ENCODE results near the gene PPP1R36. TPM values are rescaled to one million over a fixed set of nuclear protein-coding genes. Genes with fewer than 3 reads are reported as not detected.

The PPP1R36 gene
- total and polyA plus RNA-seq, 2 of the 13 experiments (the other 11 are each of a cell fraction or from before 2014, with no cell fraction given) = 0.11 to 0.17 TPM

GRCh38 chr14:64504897-64505794 lies 44.6 kb upstream of the PPP1R36 start (continued):
- TF ChIP-seq ZBTB4 (CRISPR knock-in tag; IDR thresholded peaks at IDR 0.05; ENCODE audit: borderline replicate concordance) (no peak), SMARCC2 (IDR thresholded peaks at IDR 0.05) (no peak), ZSCAN5A (CRISPR knock-in tag; IDR thresholded peaks at IDR 0.05; ENCODE audit: borderline replicate concordance) (no peak), SPEN (CRISPR knock-in tag; IDR thresholded peaks at IDR 0.05; ENCODE audit: low read depth) (peak; percentile 13; the same call in 1 of the 2 replicates), ZNF607 (CRISPR knock-in tag; IDR thresholded peaks at IDR 0.05; ENCODE audit: borderline replicate concordance) (no peak), MXI1 (IDR thresholded peaks at IDR 0.05; ENCODE audit: borderline replicate concordance, low read depth, low read length) (no peak), ZSCAN20 (CRISPR knock-in tag; IDR thresholded peaks at IDR 0.05; ENCODE audit: borderline replicate concordance) (no peak), HOXD1 (CRISPR knock-in tag; IDR thresholded peaks at IDR 0.05) (no peak), ARID2 (CRISPR knock-in tag; IDR thresholded peaks at IDR 0.05; ENCODE audit: borderline replicate concordance) (no peak), HNF1B (CRISPR knock-in tag; IDR thresholded peaks at IDR 0.05) (0 out of 2 replicates have a peak, but pooled peaks have one; percentile 7), DMTF1 (CRISPR knock-in tag; IDR thresholded peaks at IDR 0.05) (no peak), ZNF501 (CRISPR knock-in tag; IDR thresholded peaks at IDR 0.05) (no peak), MIXL1 (CRISPR knock-in tag; IDR thresholded peaks at IDR 0.05) (no peak), KDM1A (CRISPR knock-in tag; IDR thresholded peaks at IDR 0.05) (no peak)
- TF ChIP-seq, protein P1, sequence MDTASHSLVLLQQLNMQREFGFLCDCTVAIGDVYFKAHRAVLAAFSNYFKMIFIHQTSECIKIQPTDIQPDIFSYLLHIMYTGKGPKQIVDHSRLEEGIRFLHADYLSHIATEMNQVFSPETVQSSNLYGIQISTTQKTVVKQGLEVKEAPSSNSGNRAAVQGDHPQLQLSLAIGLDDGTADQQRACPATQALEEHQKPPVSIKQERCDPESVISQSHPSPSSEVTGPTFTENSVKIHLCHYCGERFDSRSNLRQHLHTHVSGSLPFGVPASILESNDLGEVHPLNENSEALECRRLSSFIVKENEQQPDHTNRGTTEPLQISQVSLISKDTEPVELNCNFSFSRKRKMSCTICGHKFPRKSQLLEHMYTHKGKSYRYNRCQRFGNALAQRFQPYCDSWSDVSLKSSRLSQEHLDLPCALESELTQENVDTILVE (CRISPR knock-in tag; IDR thresholded peaks at IDR 0.05) = no peak
- TF ChIP-seq, protein P2, sequence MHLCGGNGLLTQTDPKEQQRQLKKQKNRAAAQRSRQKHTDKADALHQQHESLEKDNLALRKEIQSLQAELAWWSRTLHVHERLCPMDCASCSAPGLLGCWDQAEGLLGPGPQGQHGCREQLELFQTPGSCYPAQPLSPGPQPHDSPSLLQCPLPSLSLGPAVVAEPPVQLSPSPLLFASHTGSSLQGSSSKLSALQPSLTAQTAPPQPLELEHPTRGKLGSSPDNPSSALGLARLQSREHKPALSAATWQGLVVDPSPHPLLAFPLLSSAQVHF (CRISPR knock-in tag; IDR thresholded peaks at IDR 0.05) = no peak

Measured in HepG2 (cell line).